ENCODE measurements around the gene IL17RD. TPM values are rescaled to one million over a fixed set of nuclear protein-coding genes. Genes with fewer than 3 reads are reported as not detected.
A peak's percentile ranks its signal among the peaks of the same experiment; 100 is the strongest.

Gene IL17RD
- total RNA-seq, 1 donor from 2014 or later: 30.4 TPM

DNA sequence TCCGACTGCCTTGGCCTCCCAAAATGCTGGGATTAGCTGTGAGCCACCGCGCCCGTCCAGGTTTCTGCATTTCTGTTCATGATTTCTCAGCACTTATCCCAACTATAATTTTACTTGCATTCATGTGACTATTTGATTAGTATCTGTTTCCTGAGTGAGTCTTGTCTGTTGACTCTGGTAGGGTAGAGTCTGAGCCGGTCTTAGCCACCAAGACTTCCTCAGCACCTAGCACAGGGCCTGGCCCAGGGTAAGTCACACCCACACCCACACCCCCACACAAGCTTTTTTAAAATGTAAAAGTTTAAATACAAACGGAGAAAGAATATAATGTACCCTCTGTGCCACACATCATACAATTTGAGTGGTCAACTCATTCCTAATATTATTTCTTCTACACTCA, 107.8 kb downstream of the IL17RD start:
- TF ChIP-seq, protein P1, sequence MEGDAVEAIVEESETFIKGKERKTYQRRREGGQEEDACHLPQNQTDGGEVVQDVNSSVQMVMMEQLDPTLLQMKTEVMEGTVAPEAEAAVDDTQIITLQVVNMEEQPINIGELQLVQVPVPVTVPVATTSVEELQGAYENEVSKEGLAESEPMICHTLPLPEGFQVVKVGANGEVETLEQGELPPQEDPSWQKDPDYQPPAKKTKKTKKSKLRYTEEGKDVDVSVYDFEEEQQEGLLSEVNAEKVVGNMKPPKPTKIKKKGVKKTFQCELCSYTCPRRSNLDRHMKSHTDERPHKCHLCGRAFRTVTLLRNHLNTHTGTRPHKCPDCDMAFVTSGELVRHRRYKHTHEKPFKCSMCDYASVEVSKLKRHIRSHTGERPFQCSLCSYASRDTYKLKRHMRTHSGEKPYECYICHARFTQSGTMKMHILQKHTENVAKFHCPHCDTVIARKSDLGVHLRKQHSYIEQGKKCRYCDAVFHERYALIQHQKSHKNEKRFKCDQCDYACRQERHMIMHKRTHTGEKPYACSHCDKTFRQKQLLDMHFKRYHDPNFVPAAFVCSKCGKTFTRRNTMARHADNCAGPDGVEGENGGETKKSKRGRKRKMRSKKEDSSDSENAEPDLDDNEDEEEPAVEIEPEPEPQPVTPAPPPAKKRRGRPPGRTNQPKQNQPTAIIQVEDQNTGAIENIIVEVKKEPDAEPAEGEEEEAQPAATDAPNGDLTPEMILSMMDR (IDR thresholded peaks at IDR 0.05; ENCODE audit: unreplicated experiment): no peak
- Mint-ChIP-seq H3K4me1 (ENCODE audit: low read depth) (peaks cover 3% of the 10 kb centered on the region), H3K27me3 (no peaks in the 10 kb centered on the region), H3K4me3 (ENCODE audit: low read depth) (no peak overlapping the region), H3K36me3 (ENCODE audit: insufficient read depth) (no peaks in the 10 kb centered on the region), H3K27ac (no peak overlapping the region), H3K9me3 (ENCODE audit: low read depth) (no peaks in the 10 kb centered on the region)
- no peak for DNase-seq (ENCODE audit: low spot score, unreplicated experiment)

DNA sequence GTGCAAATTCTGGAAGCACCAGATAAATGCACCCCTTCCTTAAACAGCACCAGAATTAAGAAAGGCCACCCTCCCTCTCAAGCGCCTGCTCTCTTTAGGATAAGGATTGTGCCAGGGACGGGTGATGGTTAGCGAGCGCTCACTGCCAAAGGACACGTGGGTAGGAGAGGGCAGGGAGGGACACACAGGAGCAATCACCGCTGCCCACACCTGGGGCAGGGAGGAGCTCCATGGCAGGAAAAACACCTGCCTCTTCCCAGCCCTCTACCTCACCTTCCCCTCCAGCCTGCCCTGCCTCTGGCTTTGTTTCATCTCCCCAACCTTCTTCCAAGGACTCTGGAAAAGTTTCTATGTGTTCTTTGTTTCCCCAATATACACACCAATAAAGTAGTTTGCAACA, 112.0 kb downstream of the IL17RD start:
- H3K27me3 Mint-ChIP-seq: no peaks in the 10 kb centered on the region
- H3K36me3 Mint-ChIP-seq (ENCODE audit: insufficient read depth): no peaks in the 10 kb centered on the region
- H3K4me1 Mint-ChIP-seq (ENCODE audit: low read depth): no peaks in the 10 kb centered on the region
- DNase-seq (ENCODE audit: low spot score, unreplicated experiment): no peak
- TF ChIP-seq, protein P1 (IDR thresholded peaks at IDR 0.05; ENCODE audit: unreplicated experiment): no peak
- H3K27ac Mint-ChIP-seq: no peak overlapping the region
- no peak overlapping the region for H3K4me3 Mint-ChIP-seq (ENCODE audit: low read depth)
- no peaks in the 10 kb centered on the region for H3K9me3 Mint-ChIP-seq (ENCODE audit: low read depth)

DNA sequence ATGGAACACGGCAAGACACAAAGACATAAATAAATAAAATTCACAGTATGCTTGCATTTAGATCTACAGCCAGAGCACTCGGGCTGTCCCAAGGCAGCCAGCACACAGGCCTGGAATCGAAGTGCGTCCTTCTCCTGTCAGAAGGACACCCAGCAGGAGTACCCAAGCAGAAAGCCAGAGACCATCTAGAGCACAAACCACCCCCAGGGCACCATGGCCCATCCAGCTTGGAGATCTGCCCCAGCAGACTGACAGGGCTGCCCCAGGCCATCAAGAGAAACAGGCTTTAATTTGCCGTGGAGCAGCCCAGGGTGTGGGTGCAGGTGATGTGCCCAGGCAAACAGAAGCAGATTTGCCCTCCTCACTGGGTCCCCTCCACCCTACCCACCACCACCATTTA, 112.5 kb downstream of the IL17RD start:
- peak overlapping the region; percentile 37 for H3K27ac Mint-ChIP-seq
- no peak overlapping the region for H3K4me3 Mint-ChIP-seq (ENCODE audit: low read depth)
- no peaks in the 10 kb centered on the region for H3K9me3 Mint-ChIP-seq (ENCODE audit: low read depth)
- DNase-seq (ENCODE audit: low spot score, unreplicated experiment): no peak
- peaks cover 2% of the 10 kb centered on the region for H3K4me1 Mint-ChIP-seq (ENCODE audit: low read depth)
- H3K36me3 Mint-ChIP-seq (ENCODE audit: insufficient read depth): no peaks in the 10 kb centered on the region
- no peaks in the 10 kb centered on the region for H3K27me3 Mint-ChIP-seq
- TF ChIP-seq, protein P1 (IDR thresholded peaks at IDR 0.05; ENCODE audit: unreplicated experiment): no peak

DNA sequence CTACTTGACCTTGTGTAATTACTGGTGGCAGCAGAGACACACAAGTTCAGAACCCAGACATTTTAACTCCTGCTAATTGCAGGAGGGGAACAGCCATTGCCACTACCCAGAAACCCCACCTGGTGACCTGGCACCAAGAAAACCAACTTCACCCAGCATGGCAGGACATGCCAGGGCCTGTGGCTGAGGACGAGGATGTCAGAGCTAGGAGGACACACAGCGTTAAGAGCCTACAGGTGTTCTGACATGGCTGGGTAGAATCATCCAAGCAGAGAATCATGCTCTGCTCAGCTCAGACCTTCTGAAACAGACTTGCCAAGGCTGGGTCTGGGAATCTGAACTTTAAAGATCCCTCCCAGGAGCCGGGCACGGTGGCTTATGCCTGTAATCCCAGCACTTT, 116.4 kb downstream of the IL17RD start:
- Mint-ChIP-seq H3K27me3 (no peaks in the 10 kb centered on the region), H3K4me1 (ENCODE audit: low read depth) (peaks cover 8% of the 10 kb centered on the region), H3K9me3 (ENCODE audit: low read depth) (no peaks in the 10 kb centered on the region), H3K27ac (no peak overlapping the region), H3K4me3 (ENCODE audit: low read depth) (no peak overlapping the region), H3K36me3 (ENCODE audit: insufficient read depth) (no peaks in the 10 kb centered on the region)
- TF ChIP-seq, protein P1 (IDR thresholded peaks at IDR 0.05; ENCODE audit: unreplicated experiment): no peak
- DNase-seq (ENCODE audit: low spot score, unreplicated experiment): no peak

DNA sequence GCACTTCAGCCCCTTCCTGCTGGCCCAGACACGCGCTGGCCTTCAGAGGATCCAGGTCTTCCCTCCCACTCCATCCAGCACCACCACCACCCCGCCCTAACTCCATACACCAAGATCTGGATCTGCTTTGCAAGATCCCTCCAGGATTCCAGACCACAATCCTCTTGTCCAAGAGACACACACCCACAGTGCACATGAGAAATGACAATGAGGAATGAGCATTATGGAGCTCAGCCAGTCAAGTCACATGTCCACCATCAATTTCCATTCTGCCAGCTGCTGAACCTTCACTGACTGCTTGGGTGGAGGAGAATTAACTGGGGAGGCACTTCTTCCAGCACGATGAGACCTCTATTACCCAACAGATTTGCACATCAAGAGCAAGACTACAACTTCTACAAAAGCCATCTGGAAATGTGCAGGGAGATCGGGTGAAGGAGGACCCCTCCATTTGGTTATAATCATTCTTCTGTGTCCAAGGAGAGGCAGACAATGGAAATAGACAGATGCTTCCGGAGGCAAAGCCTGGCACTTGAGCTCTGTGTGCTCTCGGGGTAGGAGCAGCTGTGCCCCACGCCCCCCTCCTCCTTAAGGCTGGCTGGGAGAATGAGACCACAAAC, 117.0 kb downstream of the IL17RD start:
- H3K9me3 Mint-ChIP-seq (ENCODE audit: low read depth): no peaks in the 10 kb centered on the region
- no peak overlapping the region for H3K27ac Mint-ChIP-seq
- DNase-seq (ENCODE audit: low spot score, unreplicated experiment): no peak
- no peaks in the 10 kb centered on the region for H3K27me3 Mint-ChIP-seq
- no peak overlapping the region for H3K4me3 Mint-ChIP-seq (ENCODE audit: low read depth)
- no peaks in the 10 kb centered on the region for H3K36me3 Mint-ChIP-seq (ENCODE audit: insufficient read depth)
- TF ChIP-seq, protein P1 (IDR thresholded peaks at IDR 0.05; ENCODE audit: unreplicated experiment): no peak
- peaks cover 8% of the 10 kb centered on the region for H3K4me1 Mint-ChIP-seq (ENCODE audit: low read depth)
